Urothelium cell line (cell line): ENCODE data around the gene GRID2.
"Not testable (repeated sequence)": the region's sequence is repeated elsewhere in the genome, so short reads cannot be mapped to it uniquely, and the experiment has no call there.

ENCODE experiments used
- DNase-seq: peaks from one replicate; pipeline ENCODE4 v3.0.0; 2011; ENCODE audit warnings: low spot score, mixed read lengths
- FAIRE-seq: peaks from 2 replicates; lab custom pipeline; 2011; peaks lifted over from hg19 to GRCh38; lab: Jason Lieb, UNC

Gene GRID2

DNA sequence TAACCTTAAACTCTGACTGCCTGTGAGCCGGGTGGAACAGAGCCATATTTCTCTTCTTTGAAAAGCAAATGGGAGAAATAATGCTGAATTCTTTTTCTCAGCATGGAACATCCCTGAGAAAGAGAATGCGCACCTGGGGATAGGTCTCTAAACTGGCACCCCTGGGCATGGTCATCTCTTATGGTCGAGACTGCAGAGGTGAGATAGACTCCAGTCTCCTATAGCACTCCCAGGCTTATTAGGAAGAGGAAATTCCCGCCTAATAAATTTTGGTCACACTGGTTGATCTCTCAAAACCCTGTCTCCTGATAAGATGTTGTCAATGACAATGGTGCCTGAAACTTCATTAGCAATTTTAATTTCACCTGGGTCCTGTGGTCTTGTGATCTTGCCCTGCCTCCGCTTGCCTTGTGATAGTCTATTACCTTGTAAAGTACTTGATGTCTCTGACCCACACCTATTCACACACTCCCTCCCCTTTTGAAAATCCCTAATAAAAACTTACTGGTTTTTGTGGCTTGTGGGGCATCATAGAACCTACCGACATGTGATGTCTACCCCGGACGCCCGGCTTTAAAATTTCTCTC, 1062.5 kb downstream of the GRID2 start:
- DNase-seq, FAIRE-seq: not testable (repeated sequence)

DNA sequence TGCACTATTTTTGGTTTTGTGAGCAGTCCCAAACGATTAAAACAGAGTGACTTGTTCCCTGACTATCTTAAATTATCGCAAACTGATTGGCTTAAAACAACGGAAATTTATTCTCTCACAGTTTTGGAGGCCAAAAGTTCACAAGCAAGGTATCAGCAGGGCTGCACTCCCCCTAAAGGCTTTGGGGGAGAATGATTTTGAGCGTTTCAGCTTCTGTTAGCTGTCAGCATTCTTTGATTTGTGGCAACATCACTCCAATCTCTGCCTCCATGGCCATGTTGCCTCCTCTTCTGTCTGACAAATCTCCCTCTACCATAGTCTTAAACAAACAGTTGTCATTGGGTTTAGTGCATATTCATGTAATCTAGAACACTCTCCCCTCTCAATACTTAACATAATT, 1065.2 kb downstream of the GRID2 start:
- FAIRE-seq (no peak), DNase-seq (no peak)

DNA sequence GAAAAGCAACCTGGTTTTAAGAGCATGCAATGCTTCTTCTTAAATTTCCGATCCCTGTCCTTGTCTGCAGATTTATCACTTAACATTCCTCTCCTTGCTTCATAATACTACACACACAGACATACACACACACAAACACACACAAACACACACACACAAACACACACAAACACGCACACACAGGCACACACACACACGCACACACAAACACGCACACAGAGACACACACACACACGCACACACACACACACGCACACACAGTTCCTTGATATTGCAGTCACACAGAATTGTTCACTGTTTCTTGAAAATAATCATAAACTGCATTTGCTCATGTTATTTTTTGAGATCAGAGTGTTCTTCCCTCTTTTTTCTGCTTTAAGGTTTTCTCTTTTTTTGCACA, 1066.5 kb downstream of the GRID2 start:
- FAIRE-seq, result no peak
- no peak for DNase-seq

DNA sequence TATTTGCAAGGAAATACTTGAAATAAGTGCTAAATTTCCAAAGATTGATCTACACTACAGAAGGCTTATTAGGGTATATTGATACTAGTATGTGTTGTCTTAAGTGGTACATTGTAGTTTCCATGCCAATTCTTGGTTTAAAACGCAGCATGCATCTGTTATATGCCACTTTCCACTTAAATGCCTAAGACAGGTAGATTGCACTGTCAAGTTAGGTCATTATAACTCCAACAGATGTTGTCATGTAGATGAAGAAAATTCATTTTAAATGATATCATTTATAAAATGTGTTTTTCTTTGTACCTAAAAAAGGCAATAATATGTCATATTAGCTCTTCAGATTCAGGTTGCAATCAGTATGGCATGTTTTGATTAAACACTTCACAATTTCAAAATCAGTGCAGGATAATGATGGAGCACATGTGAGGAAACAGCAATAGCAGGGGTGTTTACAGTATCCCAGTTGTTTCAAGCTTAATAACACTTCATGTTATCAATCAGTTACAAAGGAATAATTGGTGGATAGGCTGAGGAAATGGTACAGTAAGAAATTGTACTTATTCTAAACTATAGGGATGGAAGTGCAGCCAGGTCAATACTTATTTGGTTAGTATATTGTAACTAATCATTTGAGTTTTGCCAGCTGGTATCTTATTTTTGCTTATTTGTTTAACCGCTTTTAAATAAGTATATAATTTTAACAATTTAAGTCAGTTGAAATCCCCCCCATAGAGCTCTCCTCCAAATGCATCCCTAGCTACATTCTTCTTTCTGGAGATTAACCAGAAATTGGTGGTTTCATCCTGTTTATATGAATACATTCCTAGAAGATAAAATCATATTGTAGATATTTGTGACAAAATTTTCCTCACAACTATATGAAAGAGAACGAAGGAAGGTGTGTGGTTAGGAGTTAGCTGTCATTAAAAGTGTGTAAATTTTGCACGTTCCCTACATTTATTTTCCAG, 1070.4 kb downstream of the GRID2 start:
- DNase-seq (no peak), FAIRE-seq (peak; percentile 35)

DNA sequence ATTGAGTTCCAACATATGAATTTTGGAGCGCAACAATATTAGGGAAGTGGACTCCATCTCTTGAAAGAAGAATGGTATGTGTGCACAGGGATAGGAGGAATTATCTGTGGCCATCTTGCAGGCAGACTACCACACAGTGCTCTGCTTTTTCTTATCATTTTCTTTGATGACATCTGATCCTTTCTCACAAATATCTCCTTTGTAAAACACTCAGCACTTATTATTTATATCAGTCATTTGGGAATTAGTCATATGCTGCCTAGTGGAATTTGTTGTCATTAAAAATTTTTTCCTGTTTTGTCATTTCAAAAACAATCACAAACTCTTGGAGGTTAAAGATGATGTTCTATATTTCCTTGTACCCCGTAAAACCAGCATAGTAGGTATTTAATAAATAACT, 1080.5 kb downstream of the GRID2 start:
- no peak for FAIRE-seq
- no peak for DNase-seq

DNA sequence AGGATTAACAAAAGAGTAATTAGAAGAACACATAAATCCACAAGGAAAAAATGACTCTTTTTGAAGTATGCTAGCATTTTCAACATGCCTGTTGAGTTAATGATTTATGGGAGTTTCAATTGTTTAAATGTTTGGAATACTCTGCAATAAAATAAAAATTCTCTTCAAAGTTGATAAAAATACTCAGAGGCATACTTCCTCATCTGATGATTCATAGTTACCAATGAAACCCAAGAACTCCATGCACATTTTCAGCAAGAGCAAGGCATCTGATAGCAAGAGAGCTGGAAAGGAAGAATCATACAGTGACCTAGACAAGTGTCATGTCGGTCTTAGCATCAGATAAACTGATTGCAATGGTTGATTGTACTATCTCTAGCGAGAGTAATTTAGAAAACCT, 1081.1 kb downstream of the GRID2 start:
- peak; percentile 14 for DNase-seq
- FAIRE-seq, result no peak

DNA sequence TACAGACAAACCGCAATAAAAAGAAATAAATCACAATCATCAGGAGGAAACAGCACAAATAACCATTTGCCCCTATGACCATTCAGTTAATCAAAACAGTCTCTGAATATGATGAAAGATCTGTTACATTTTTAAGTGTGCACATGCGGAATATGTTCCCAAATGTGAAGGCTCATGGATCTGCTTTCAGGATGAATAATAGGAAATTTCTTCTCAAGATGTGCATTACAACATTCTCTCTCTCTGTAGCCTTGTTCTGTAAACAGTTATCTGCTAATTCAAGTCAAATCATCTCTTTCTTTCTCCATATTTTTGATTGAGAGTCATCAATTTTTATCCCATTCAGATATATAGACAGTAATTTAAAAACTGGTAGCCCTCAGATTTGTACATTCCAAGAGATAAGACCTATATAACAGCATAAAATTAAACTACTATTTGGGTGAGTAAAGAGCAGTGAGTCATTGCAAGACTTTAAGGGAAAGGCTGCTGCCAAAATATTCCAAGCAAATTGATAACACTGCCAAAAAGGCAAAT, 1090.8 kb downstream of the GRID2 start:
- DNase-seq (no peak), FAIRE-seq (no peak)

DNA sequence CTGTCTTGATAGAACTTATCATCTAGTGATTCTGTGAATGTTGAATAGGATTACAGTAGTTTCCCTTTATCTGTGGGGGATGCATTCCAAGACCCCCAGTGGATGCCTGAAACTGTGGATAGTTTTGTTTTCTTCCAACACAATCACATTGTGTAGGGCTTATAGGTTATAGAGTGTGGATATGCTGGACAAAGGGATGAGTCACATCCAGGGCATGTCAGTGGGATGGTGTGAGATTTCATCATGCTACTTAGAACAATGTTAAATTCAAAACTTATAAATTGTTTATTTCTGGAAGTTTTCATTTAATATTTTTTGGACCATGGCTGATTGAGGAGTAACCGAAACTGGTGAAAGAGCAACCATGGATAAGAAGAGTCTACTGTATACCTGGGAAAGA, 1092.5 kb downstream of the GRID2 start:
- DNase-seq (peak; percentile 17), FAIRE-seq (peak; percentile 59)

DNA sequence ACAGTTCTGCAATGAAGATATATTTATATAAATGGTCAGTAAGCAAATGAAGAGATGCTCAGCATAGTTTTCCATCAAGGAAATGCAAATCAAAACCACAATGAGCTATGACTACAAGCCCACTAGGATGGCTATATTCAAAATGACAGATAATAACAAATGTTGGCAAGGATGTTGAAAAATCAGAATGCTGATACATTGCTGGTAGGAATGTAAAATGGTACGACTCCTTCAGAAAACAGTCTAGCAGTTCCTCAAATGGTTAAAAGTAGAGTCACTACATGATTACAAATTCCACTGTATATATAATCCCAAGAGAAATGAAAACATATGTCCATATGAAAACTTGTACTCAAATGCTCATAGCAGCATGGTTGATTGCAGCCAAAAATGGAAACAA, 1099.8 kb downstream of the GRID2 start:
- FAIRE-seq (no peak), DNase-seq (no peak)

DNA sequence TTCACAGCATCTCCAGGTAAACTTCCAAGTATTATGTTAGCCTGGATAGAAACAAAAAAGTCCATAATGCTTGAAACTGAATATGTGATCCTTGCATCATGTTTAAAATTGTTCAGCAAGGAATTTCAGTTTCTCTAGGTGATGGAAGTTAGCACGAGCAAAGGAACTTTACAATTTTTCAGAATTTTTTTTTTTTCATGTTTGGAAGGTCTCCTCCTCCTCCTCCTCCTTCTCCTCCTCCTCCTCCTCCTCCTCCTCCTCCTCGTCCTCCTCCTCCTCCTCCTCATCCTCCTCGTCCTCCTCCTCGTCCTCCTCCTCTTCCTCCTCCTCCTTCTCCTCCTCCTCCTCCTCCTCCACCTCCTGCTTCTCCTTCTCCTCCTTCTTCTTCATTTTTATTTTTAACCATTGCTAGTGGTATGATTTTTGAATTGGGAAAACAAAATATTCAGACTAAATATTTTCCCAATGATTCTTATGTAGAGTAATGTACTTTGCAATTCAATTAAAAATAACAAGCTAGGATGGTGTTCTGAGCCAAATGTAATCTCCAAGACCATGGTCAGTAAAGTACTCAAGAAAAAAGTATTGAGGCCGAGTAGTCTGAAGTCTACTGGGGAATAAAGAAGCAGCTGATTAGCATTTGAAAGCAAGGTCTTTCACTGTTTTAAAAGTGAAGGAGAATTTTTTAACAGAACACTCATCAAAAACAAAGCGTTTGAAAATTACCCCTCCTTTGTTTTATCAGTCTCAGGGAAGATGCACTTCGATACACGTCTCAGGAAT, 1103.9 kb downstream of the GRID2 start:
- FAIRE-seq, result no peak
- no peak for DNase-seq

DNA sequence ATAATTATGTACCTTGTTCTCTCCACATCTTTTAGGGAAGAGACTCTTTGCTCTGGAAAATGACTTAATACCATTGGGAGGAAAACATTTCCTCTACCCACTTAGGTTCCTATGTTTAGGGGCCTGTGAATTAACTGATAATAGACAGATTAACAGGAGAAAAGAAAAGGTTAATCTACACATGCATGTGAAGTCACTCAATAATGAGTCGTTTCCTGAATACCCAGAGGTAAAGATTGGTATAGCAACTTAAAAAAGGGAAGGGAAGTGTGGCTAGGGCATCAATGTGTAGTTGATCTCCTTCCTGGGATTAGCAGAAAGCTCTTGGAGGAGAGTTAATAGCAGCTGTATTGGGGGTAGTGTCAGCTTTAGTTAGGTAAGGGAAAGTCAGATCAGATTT, 1105.3 kb downstream of the GRID2 start:
- DNase-seq (no peak), FAIRE-seq (no peak)

DNA sequence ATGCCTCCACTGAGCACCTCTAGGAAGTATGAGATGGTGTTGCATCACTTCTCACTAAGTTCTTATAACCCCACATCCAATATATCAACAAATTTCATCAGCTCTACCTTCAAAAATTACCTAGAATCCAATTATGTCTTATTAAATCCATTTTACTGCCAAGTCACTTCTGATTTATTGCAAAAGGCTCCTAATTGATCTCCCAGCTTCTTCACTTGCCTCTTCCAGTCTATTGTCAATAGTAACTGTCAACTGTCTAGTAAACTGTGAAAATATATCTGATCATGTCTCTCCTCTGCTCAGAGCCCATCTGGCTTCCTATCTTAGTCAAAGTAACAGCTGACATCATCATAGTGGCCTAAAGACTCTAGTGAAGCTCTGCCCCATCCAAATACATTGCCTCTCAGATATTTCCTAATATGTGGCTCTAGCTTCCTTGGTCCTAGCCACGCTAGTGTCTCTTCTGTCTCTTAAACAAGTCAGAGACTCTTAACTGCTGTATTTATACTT, 1110.3 kb downstream of the GRID2 start:
- FAIRE-seq, result no peak

DNA sequence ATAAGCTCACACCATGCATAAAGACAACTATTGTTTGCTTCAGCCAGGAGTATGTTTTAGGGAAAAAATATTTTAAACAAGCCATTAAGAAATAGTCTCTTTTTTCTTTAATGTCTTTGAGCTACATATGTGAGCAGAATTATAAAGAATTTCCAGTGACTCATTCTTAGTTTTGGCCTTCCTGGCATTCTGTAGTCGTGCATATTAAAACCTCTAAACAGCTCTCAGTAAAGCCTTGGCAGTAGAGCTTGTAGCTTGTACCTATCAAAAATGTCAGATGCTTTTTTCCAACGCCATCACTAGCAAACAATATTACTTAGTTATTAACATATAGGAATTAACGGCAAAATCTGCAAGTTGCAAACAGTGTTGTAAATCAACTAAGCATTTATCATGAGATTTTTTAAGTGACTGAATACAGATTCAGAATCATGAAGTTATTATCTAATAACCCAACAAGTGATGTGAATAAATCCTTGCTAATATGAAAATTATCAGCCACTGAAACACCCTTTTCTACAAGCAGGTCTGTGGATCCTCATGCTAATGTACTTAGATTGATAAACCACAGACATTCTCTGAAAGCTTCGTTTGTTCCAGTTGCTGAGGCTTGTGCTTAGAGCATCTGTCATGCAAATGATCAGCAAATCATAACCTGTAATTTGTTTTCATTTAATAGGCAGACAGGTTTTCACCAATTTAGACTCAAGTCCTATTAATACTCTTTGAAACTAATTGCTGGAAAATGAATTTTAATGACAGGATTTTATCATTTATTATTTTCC, 1112.8 kb downstream of the GRID2 start:
- FAIRE-seq, result no peak
- no peak for DNase-seq

More for the DNA sequence above, 1110.3 kb downstream of the GRID2 start:
- no peak for DNase-seq

DNA sequence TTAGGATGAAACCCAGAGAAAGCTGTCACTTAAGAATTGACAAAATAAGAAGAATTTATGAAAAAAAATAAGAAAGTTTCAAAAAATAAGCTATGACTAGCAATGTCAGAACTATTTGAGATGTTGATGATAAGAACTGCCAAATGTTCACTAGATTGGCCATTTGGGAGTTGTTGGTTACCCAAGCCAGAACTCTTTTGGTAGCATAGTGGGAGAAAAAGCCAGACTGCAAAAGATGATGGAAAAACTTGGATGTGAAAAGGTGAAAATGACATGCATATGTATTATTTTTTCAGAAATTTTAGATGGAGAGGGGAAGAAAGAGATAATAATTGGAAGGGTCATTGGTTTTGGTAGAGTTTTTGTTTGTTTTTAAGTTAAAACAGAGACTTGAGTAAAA, 1127.6 kb downstream of the GRID2 start:
- no peak for FAIRE-seq

DNA sequence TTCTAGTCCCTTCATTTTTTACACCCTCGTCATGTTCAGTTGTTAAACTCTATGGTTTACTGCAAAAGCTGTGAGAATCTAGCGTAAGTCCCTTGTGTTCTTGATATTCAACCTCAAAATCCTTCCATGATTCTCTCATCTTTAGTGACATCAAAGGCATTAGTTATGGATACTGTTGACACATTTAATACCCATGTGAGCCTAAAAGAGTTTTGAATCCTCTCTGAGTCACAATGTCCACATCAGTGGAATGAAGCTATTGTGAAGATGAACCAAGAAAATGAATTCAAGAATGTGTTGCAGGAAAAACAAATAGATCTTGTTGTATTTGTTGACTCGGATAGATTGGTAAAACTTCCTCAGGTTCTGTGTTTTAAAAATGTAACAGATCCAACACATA, 1130.1 kb downstream of the GRID2 start:
- DNase-seq (no peak), FAIRE-seq (no peak)

More for the DNA sequence above, 1127.6 kb downstream of the GRID2 start:
- DNase-seq, result no peak

DNA sequence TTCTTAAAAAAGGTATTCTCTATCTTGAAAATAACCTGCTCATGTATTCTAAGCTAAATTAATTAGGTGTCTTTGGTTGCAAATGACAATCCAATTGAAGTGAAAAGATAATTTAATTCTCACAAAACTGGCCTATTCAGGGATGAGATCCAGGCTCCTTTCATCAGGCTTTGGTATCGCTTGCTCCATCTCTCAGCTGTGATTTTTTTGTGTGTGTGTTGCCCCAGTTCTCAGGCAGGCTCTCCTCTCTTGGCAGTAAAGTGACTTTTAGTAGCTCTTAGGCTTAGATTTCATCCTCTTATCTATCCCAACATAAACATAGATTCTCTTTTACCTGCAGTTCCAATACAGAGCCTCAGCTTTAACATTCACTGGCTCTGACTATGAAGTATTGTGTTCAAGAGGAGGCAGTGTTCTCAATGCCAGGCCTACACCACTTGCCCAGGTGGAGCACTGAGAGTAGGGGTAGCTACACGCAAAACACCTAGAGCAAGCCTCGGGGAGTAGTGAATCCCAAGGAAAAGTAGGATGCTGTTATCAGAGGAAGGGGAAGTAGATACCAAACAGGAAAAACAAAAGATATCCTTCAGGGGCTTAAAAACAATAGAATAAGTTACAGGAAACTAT, 1132.3 kb downstream of the GRID2 start:
- no peak for FAIRE-seq

DNA sequence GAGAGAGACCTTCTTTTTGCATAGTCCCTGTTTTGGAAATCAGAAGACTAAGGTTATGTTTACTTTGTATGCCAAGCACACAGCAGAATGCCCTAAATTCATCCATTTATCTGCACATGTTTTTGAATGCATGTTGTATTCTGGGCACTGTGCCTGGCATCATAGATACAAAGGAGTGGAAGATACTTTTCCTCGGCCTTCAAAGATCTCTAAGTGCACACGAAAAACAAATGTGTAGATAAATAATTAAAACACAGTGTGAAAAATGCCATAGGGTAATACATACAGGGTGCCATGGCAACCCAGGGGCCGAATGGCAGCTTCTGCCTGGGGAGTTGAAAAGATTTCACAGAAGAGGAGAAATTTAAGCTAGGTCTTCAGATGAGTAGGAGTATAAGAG, 1134.2 kb downstream of the GRID2 start:
- DNase-seq (no peak), FAIRE-seq (no peak)

More for the DNA sequence above, 1132.3 kb downstream of the GRID2 start:
- no peak for DNase-seq

DNA sequence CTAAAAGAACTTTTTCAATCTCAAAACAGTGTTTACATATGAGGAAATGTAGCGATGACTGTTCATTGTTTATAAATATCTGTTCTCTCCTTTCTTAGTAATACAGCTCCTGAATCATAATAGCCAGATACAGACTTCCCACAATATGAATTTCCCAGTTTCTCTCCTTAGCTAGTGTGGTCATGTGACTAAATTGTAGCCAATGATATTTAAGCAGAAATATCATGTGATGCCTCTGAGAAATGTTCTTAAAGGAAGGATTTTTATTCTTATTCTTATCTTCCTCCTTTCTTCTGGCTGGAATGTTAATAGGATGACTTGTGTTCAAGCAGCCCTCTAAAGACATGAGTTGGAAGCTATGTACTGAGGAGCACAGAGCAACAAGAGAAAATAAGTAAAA, 1141.1 kb downstream of the GRID2 start:
- DNase-seq (no peak), FAIRE-seq (no peak)

DNA sequence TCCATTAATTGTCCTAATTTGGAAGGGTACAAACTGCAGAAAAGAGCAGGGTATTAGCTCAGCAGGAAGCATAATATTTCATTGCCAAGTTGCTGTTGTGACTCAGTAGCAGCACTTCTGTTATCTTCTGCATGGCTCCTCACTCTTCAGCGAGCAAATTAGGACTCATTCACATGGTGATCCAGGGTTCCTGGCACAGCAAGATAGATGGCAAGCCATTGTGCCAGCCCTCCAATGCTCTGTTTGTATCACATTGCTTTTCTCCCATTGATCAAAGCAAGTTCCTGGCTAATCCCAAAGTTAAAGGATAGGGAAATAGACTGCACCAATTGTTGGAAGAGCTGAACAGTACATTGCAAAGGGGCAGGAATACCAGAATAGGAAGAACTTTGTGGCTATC, 1142.3 kb downstream of the GRID2 start:
- DNase-seq (no peak), FAIRE-seq (no peak)
